PC-9 (cell line): Measurements from ENCODE around the gene PXDN. TPM values are rescaled to one million over a fixed set of nuclear protein-coding genes. Genes with fewer than 3 reads are reported as not detected.
A peak's percentile ranks its signal among the peaks of the same experiment; 100 is the strongest.

Experiments used
- BruUV-seq: library from RNA; stranded (reverse); fragments of 400-500 nt; replicated peaks from 2 replicates; lab custom pipeline; 2021; lab: Mats Ljungman, UMichigan
- CTCF ChIA-PET: fragments of 300-600 bp; sonication (Branson Sonifier 250); formaldehyde crosslinking; loops from one replicate; lab custom pipeline; 2022; ENCODE audit warnings: antibody characterized with exemption; lab: Charles Lee
- POLR2A ChIA-PET: fragments of 300-600 bp; sonication (Branson Sonifier 250); formaldehyde crosslinking; loops from one replicate; lab custom pipeline; 2022; ENCODE audit warnings: antibody characterized with exemption; ENCODE audit not compliant: unreplicated experiment; lab: Charles Lee
- DNase-seq, 2 experiments: peaks; one replicate each; pipeline versions ENCODE4 v3.0.0 to v3.0.0-alpha.2; 2015 to 2022; ENCODE audit warnings: mixed read lengths in 1 of 2
- H2AFZ ChIP-seq: fragments of 200-600 bp; sonication (generic); 2 replicates; pipeline ENCODE4 v1.8.1; 2017; ENCODE audit warnings: antibody characterized with exemption
- H3F3A ChIP-seq: fragments of 200-600 bp; sonication (generic); 2 replicates; pipeline ENCODE4 v1.8.1; 2017; ENCODE audit warnings: antibody characterized with exemption, mild to moderate bottlenecking, low read depth; ENCODE audit not compliant: insufficient read depth
- H3K27ac ChIP-seq: fragments of 200-600 bp; sonication (generic); 2 replicates; pipeline ENCODE4 v1.6.1; 2016; ENCODE audit warnings: mixed run types
- H3K27me3 ChIP-seq: fragments of 200-600 bp; sonication (generic); 2 replicates; pipeline ENCODE4 v1.6.1; 2016; ENCODE audit warnings: low read depth, mixed run types; ENCODE audit not compliant: insufficient read depth
- H3K36me3 ChIP-seq: fragments of 200-600 bp; sonication (generic); 2 replicates; pipeline ENCODE4 v1.6.1; 2016; ENCODE audit warnings: low read depth, mixed run types
- H3K4me1 ChIP-seq: fragments of 200-600 bp; sonication (generic); replicated peaks from 2 replicates; pipeline ENCODE4 v1.6.1; 2016; ENCODE audit warnings: mixed run types; ENCODE audit not compliant: insufficient read depth
- H3K4me2 ChIP-seq: fragments of 200-600 bp; sonication (generic); 2 replicates; pipeline ENCODE4 v1.6.1; 2017; ENCODE audit warnings: mixed run types
- H3K4me3 ChIP-seq: fragments of 200-600 bp; sonication (generic); 2 replicates; pipeline ENCODE4 v1.6.1; 2016; ENCODE audit warnings: mixed run types
- H3K79me2 ChIP-seq: fragments of 200-600 bp; sonication (generic); 2 replicates; pipeline ENCODE4 v1.6.1; 2017; ENCODE audit warnings: low read depth, mixed run types
- H3K9me2 ChIP-seq: fragments of 200-600 bp; sonication (generic); 2 replicates; pipeline ENCODE4 v1.8.1; 2017; ENCODE audit warnings: mild to moderate bottlenecking; ENCODE audit not compliant: insufficient read depth
- H3K9me3 ChIP-seq: fragments of 200-600 bp; sonication (generic); 2 replicates; pipeline ENCODE4 v1.8.1; 2016; ENCODE audit warnings: low read depth; ENCODE audit not compliant: insufficient read depth
- H4K20me1 ChIP-seq: fragments of 200-600 bp; sonication (generic); 2 replicates; pipeline ENCODE4 v1.8.1; 2017; ENCODE audit not compliant: insufficient read depth
- EZH2 ChIP-seq: fragments of 200-600 bp; sonication (generic); IDR thresholded peaks from 2 replicates; pipeline ENCODE4 v1.8.0; 2017; ENCODE audit warnings: antibody characterized with exemption, low read depth
- intact Hi-C: fragments of 100-400 bp; cut with micrococcal nuclease; formaldehyde crosslinking; loops from one replicate; pipeline ENCODE4 v1.10.0; 2022; ENCODE audit not compliant: unreplicated experiment
- total RNA-seq: library from RNA; stranded (reverse); gene quantifications from 2 replicates; pipeline ENCODE4 v1.2.3, GENCODE V29; 2021
- TF ChIP-seq, protein P1 (sequence below): fragments of 200-600 bp; sonication (generic); conservative IDR thresholded peaks from 2 replicates; pipeline ENCODE4 v1.6.1; 2017; ENCODE audit warnings: mixed run types, antibody characterized with exemption, mild to moderate bottlenecking, moderate library complexity

PXDN gene
- total RNA-seq, 1 experiment from 2014 or later: 91.1 TPM

GRCh38 chr2:1750270-1750932, 6.1 kb upstream of the PXDN start:
- no peaks in the 10 kb centered on the region for H3K9me3 ChIP-seq
- H4K20me1 ChIP-seq: no peaks in the 10 kb centered on the region
- H3K4me3 ChIP-seq: no peak overlapping the region
- peaks cover 4% of the 10 kb centered on the region; the same call in 1 of the 2 replicates for H3F3A ChIP-seq
- H3K79me2 ChIP-seq: no peaks in the 10 kb centered on the region
- ChIA-PET CTCF (interaction anchor here (0.6 to 0.8 kb wide), 2 partner anchors 196 to 200 kb away, joined by 3 to 7 read pairs; no protein-coding TSS in a partner anchor), POLR2A (interaction anchor here (0.6 kb wide), 1 partner anchor 10 kb away, joined by 5 read pairs; no protein-coding TSS in a partner anchor)
- DNase-seq: no peak
- H3K27me3 ChIP-seq: peaks cover 10% of the 10 kb centered on the region
- 0 out of 2 replicates have a peak, but pooled peaks cover 6% of the 10 kb centered on the region for H3K4me1 ChIP-seq
- H3K4me2 ChIP-seq: no peak overlapping the region
- intact Hi-C loops: loop anchor here (1.0 kb wide), 1 partner anchor 67 kb away; no protein-coding TSS in a partner anchor
- no peak overlapping the region for H3K27ac ChIP-seq
- H2AFZ ChIP-seq: no peak overlapping the region
- TF ChIP-seq, protein P1, sequence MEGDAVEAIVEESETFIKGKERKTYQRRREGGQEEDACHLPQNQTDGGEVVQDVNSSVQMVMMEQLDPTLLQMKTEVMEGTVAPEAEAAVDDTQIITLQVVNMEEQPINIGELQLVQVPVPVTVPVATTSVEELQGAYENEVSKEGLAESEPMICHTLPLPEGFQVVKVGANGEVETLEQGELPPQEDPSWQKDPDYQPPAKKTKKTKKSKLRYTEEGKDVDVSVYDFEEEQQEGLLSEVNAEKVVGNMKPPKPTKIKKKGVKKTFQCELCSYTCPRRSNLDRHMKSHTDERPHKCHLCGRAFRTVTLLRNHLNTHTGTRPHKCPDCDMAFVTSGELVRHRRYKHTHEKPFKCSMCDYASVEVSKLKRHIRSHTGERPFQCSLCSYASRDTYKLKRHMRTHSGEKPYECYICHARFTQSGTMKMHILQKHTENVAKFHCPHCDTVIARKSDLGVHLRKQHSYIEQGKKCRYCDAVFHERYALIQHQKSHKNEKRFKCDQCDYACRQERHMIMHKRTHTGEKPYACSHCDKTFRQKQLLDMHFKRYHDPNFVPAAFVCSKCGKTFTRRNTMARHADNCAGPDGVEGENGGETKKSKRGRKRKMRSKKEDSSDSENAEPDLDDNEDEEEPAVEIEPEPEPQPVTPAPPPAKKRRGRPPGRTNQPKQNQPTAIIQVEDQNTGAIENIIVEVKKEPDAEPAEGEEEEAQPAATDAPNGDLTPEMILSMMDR: no peak
- no peak for TF ChIP-seq EZH2
- no peaks in the 10 kb centered on the region for H3K9me2 ChIP-seq
- no TSS peak for BruUV-seq
- H3K36me3 ChIP-seq: no peaks in the 10 kb centered on the region

DNA sequence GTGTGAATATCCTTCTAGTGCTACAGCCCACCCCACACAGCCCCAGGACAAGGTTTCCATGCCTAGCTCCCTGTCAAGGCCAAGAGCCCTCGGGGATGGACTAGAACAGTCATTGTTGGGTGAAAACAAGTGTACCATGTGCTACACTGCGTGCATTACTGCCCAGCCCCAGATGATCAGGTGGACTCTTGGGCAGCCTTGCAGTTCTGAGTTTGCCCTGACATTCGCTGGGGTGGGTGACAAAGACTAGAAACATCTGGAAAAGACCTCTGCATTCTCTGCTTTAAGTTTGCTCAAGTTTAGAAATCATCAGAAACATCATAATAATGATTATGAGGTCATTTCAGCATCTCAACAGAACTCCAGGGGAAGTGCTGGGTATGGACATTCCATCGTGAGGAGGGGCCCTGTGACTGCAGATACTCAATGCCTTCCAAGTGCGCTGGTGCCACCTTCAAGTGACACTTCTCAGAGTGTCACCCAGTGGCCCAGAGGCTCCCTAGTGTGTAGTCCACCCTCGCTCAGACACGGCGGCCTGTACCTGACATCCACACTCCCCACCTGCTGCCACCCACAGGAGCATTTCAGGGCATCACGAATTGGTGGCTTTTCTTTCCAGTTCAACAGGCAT, 5.3 kb upstream of the PXDN start:
- Histone ChIP-seq H3K9me3 (no peaks in the 10 kb centered on the region), H3K27ac (no peak overlapping the region), H3K9me2 (no peaks in the 10 kb centered on the region), H3K36me3 (no peaks in the 10 kb centered on the region), H3K4me2 (no peak overlapping the region), H4K20me1 (no peaks in the 10 kb centered on the region), H2AFZ (no peak overlapping the region), H3F3A (peaks cover 4% of the 10 kb centered on the region; the same call in 1 of the 2 replicates), H3K27me3 (peaks cover 8% of the 10 kb centered on the region; the same call in 1 of the 2 replicates), H3K4me3 (no peak overlapping the region), H3K79me2 (peaks cover 8% of the 10 kb centered on the region; the same call in 1 of the 2 replicates), H3K4me1 (peaks cover 6% of the 10 kb centered on the region; the same call in 1 of the 2 replicates)
- TF ChIP-seq, protein P1: no peak
- no peak for TF ChIP-seq EZH2
- BruUV-seq: no TSS peak
- intact Hi-C loops: loop anchor here (1.0 kb wide), 1 partner anchor 68 kb away; no protein-coding TSS in a partner anchor
- DNase-seq: peak in 1 of 2 experiments; percentile 37
- CTCF ChIA-PET: no interaction called here
- POLR2A ChIA-PET: no interaction called here

- intact Hi-C loops: no loop called here
- ChIA-PET CTCF (no interaction called here), POLR2A (no interaction called here)
- Histone ChIP-seq H3F3A (peaks cover 4% of the 10 kb centered on the region; the same call in 1 of the 2 replicates), H3K9me2 (no peaks in the 10 kb centered on the region), H3K9me3 (no peaks in the 10 kb centered on the region), H3K4me2 (no peak overlapping the region), H2AFZ (no peak overlapping the region), H3K27me3 (0 out of 2 replicates have a peak, but pooled peaks cover 1% of the 10 kb centered on the region), H3K27ac (no peak overlapping the region), H3K79me2 (peaks cover 10% of the 10 kb centered on the region; the same call in 1 of the 2 replicates), H3K4me1 (peaks cover 6% of the 10 kb centered on the region; the same call in 1 of the 2 replicates), H3K36me3 (no peaks in the 10 kb centered on the region), H4K20me1 (no peaks in the 10 kb centered on the region), H3K4me3 (no peak overlapping the region)
- no peak for DNase-seq
- no TSS peak for BruUV-seq
- TF ChIP-seq, protein P1: no peak
- no peak for TF ChIP-seq EZH2
These were observed 4.6 kb upstream of the PXDN start for GRCh38 chr2:1748741-1749488.
